Measurements from ENCODE around the gene ZNF598. TPM values are rescaled to one million over a fixed set of nuclear protein-coding genes. Genes with fewer than 3 reads are reported as not detected.

ZNF598 gene
- total and polyA plus RNA-seq, 2 of the 13 experiments (the other 11 are each of a cell fraction or from before 2014, with no cell fraction given), result 13.5 to 14.2 TPM

GRCh38 chr16:1964506-1965395 lies 44.9 kb downstream of the ZNF598 start, which contains the start of gene RPS2 (continued):
- TF ChIP-seq, protein P1, sequence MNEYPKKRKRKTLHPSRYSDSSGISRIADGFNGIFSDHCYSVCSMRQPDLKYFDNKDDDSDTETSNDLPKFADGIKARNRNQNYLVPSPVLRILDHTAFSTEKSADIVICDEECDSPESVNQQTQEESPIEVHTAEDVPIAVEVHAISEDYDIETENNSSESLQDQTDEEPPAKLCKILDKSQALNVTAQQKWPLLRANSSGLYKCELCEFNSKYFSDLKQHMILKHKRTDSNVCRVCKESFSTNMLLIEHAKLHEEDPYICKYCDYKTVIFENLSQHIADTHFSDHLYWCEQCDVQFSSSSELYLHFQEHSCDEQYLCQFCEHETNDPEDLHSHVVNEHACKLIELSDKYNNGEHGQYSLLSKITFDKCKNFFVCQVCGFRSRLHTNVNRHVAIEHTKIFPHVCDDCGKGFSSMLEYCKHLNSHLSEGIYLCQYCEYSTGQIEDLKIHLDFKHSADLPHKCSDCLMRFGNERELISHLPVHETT (CRISPR knock-in tag; conservative IDR thresholded peaks at IDR 0.05), result 0 out of 2 replicates have a peak, but pooled peaks have one; percentile 43
- peak; percentile 36; the same call in 1 of the 2 replicates for TF ChIP-seq AHDC1 (CRISPR knock-in tag; IDR thresholded peaks at IDR 0.05; ENCODE audit: borderline replicate concordance)
- peak; percentile 49; the same call in 1 of the 2 replicates for TF ChIP-seq ZFP90 (CRISPR knock-in tag; IDR thresholded peaks at IDR 0.05; ENCODE audit: borderline replicate concordance)
- no peak for TF ChIP-seq SMAD1 (CRISPR knock-in tag; IDR thresholded peaks at IDR 0.05; ENCODE audit: borderline replicate concordance, low read depth)
- TF ChIP-seq, protein P2, sequence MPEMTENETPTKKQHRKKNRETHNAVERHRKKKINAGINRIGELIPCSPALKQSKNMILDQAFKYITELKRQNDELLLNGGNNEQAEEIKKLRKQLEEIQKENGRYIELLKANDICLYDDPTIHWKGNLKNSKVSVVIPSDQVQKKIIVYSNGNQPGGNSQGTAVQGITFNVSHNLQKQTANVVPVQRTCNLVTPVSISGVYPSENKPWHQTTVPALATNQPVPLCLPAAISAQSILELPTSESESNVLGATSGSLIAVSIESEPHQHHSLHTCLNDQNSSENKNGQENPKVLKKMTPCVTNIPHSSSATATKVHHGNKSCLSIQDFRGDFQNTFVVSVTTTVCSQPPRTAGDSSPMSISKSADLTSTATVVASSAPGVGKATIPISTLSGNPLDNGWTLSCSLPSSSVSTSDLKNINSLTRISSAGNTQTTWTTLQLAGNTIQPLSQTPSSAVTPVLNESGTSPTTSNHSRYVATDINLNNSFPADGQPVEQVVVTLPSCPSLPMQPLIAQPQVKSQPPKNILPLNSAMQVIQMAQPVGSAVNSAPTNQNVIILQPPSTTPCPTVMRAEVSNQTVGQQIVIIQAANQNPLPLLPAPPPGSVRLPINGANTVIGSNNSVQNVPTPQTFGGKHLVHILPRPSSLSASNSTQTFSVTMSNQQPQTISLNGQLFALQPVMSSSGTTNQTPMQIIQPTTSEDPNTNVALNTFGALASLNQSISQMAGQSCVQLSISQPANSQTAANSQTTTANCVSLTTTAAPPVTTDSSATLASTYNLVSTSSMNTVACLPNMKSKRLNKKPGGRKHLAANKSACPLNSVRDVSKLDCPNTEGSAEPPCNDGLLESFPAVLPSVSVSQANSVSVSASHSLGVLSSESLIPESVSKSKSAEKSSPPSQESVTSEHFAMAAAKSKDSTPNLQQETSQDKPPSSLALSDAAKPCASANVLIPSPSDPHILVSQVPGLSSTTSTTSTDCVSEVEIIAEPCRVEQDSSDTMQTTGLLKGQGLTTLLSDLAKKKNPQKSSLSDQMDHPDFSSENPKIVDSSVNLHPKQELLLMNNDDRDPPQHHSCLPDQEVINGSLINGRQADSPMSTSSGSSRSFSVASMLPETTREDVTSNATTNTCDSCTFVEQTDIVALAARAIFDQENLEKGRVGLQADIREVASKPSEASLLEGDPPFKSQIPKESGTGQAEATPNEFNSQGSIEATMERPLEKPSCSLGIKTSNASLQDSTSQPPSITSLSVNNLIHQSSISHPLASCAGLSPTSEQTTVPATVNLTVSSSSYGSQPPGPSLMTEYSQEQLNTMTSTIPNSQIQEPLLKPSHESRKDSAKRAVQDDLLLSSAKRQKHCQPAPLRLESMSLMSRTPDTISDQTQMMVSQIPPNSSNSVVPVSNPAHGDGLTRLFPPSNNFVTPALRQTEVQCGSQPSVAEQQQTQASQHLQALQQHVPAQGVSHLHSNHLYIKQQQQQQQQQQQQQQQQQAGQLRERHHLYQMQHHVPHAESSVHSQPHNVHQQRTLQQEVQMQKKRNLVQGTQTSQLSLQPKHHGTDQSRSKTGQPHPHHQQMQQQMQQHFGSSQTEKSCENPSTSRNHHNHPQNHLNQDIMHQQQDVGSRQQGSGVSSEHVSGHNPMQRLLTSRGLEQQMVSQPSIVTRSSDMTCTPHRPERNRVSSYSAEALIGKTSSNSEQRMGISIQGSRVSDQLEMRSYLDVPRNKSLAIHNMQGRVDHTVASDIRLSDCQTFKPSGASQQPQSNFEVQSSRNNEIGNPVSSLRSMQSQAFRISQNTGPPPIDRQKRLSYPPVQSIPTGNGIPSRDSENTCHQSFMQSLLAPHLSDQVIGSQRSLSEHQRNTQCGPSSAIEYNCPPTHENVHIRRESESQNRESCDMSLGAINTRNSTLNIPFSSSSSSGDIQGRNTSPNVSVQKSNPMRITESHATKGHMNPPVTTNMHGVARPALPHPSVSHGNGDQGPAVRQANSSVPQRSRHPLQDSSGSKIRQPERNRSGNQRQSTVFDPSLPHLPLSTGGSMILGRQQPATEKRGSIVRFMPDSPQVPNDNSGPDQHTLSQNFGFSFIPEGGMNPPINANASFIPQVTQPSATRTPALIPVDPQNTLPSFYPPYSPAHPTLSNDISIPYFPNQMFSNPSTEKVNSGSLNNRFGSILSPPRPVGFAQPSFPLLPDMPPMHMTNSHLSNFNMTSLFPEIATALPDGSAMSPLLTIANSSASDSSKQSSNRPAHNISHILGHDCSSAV (CRISPR knock-in tag; IDR thresholded peaks at IDR 0.05; ENCODE audit: borderline replicate concordance), result 0 out of 2 replicates have a peak, but pooled peaks have one; percentile 27
- TF ChIP-seq, protein P3, sequence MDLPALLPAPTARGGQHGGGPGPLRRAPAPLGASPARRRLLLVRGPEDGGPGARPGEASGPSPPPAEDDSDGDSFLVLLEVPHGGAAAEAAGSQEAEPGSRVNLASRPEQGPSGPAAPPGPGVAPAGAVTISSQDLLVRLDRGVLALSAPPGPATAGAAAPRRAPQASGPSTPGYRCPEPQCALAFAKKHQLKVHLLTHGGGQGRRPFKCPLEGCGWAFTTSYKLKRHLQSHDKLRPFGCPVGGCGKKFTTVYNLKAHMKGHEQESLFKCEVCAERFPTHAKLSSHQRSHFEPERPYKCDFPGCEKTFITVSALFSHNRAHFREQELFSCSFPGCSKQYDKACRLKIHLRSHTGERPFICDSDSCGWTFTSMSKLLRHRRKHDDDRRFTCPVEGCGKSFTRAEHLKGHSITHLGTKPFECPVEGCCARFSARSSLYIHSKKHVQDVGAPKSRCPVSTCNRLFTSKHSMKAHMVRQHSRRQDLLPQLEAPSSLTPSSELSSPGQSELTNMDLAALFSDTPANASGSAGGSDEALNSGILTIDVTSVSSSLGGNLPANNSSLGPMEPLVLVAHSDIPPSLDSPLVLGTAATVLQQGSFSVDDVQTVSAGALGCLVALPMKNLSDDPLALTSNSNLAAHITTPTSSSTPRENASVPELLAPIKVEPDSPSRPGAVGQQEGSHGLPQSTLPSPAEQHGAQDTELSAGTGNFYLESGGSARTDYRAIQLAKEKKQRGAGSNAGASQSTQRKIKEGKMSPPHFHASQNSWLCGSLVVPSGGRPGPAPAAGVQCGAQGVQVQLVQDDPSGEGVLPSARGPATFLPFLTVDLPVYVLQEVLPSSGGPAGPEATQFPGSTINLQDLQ (CRISPR knock-in tag; IDR thresholded peaks at IDR 0.05), result 0 out of 2 replicates have a peak, but pooled peaks have one; percentile 30
- peak; percentile 50; the same call in 1 of the 2 replicates for TF ChIP-seq ESRRA (CRISPR knock-in tag; IDR thresholded peaks at IDR 0.05; ENCODE audit: low read depth)
- TF ChIP-seq ZMAT3 (CRISPR knock-in tag; conservative IDR thresholded peaks at IDR 0.05), result peak; percentile 65; the same call in 1 of the 2 replicates

Data from HepG2 (cell line).